Cardiac muscle cell (in vitro differentiated cells and primary cell): ENCODE results near the gene GAMT. TPM values are rescaled to one million over a fixed set of nuclear protein-coding genes. Genes with fewer than 3 reads are reported as not detected.

Experiments used
- DNase-seq, 2 donors: peaks; one replicate each; pipeline versions ENCODE4 v3.0.0 to v3.0.0-alpha.2; 2010 to 2017; ENCODE audit warnings: low read depth in 1 of 2, low spot score in 1 of 2
- H3K27ac ChIP-seq: fragments of 200-600 bp; sonication (generic); 2 replicates; pipeline ENCODE4 v1.5.1; 2016
- H3K27me3 ChIP-seq: fragments of 200-600 bp; sonication (generic); 2 replicates; pipeline ENCODE4 v1.6.0; 2016; ENCODE audit warnings: control low read depth
- H3K36me3 ChIP-seq: fragments of 200-600 bp; sonication (generic); 2 replicates; pipeline ENCODE4 v1.5.1; 2016; ENCODE audit warnings: control low read depth
- H3K4me1 ChIP-seq: fragments of 200-600 bp; sonication (generic); 2 replicates; pipeline ENCODE4 v1.8.1; 2017; ENCODE audit warnings: low read depth, mild to moderate bottlenecking, mixed run types
- H3K4me3 ChIP-seq: fragments of 200-600 bp; sonication (generic); 2 replicates; pipeline ENCODE4 v1.5.1; 2016; ENCODE audit warnings: mild to moderate bottlenecking
- H3K9me3 ChIP-seq: fragments of 200-600 bp; sonication (generic); 2 replicates; pipeline ENCODE4 v1.5.1; 2017; ENCODE audit warnings: low read depth, mild to moderate bottlenecking, control low read depth
- polyA plus RNA-seq: library from polyadenylated mRNA; unstranded; fragments of >200 nt; fragmentation: Nextera tagmentation; extraction: Ambion mirVana; gene quantifications from 2 replicates; pipeline ENCODE4 v1.2.1, GENCODE V29; 2016
- total RNA-seq: library from RNA; depleted of rRNA; stranded (reverse); fragments of >200 nt; gene quantifications from 2 replicates; pipeline ENCODE4 v1.2.3, GENCODE V29; 2016
- TF ChIP-seq, protein P1 (sequence below): IDR thresholded peaks from 2 replicates; pipeline ENCODE4 v1.5.1; 2012; ENCODE audit warnings: low read depth, mild to moderate bottlenecking, low read length

GAMT gene
- total and polyA plus RNA-seq, 2 experiments from 2014 or later, result 180 to 231 TPM

DNA sequence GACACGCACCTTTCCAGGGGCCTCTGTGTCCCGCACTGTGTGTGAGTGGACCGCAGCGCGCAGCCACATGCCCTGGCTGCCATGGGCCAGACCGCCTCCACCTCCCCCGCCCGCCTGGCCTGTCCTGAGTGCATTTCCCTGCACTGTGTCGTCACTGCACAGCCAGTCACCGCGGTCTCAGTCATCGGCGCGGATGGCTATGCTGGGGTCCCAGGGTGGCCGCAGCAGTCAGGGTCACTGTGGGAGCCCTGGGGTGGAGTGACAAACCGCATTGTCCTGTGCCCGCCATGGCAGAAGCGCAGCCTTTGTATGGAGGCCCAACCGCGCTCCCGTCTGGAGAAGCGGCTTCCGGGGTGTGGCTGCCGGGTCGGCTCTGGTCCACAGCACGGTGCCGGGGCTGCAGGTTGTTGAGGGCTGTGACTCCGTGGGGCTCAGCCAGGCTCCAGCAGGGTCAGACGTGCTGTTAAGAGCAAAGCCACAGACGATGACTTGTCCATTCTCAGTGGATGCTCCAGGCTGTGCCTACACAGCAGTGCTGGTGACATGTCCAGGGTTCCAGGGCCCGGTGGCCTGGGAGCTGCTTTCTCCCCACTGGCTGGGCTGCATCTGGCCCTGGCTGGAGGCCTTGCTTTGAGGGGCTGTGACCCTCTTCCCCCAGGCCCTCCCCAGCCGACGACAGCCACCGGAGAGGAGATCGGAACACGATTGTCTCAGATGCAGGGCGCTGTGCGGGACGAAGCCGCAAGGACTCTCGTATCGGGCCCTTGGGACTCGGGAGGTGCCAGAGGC lies 24.0 kb downstream of the GAMT start:
- Histone ChIP-seq H3K4me3 (no peak overlapping the region), H3K27me3 (no peaks in the 10 kb centered on the region), H3K36me3 (peaks cover 15% of the 10 kb centered on the region), H3K9me3 (no peaks in the 10 kb centered on the region), H3K27ac (no peak overlapping the region), H3K4me1 (peaks cover 5% of the 10 kb centered on the region)
- DNase-seq, result no peak
- TF ChIP-seq, protein P1, sequence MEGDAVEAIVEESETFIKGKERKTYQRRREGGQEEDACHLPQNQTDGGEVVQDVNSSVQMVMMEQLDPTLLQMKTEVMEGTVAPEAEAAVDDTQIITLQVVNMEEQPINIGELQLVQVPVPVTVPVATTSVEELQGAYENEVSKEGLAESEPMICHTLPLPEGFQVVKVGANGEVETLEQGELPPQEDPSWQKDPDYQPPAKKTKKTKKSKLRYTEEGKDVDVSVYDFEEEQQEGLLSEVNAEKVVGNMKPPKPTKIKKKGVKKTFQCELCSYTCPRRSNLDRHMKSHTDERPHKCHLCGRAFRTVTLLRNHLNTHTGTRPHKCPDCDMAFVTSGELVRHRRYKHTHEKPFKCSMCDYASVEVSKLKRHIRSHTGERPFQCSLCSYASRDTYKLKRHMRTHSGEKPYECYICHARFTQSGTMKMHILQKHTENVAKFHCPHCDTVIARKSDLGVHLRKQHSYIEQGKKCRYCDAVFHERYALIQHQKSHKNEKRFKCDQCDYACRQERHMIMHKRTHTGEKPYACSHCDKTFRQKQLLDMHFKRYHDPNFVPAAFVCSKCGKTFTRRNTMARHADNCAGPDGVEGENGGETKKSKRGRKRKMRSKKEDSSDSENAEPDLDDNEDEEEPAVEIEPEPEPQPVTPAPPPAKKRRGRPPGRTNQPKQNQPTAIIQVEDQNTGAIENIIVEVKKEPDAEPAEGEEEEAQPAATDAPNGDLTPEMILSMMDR, result no peak

DNA sequence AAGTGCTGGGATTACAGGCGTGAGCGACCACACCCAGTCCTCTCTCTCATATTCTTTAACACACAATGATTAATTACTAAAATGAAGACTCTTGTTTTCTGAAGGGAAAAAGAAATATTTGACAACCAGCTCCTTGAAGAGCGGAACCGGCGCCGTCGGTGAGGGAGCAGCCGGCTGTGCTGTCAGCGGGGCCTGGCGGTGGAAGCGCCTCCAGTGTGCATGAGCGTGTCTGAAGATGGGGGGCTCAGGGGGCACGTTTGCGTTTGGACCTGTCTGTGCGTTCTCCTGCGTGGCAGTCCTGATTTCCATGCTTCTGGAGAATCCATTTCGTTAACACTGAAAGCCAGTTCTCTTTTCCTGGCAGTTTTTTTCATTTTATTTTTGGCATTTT lies 24.9 kb downstream of the GAMT start:
- no peaks in the 10 kb centered on the region for H3K9me3 ChIP-seq
- no peaks in the 10 kb centered on the region for H3K27me3 ChIP-seq
- TF ChIP-seq, protein P1, result no peak
- no peak overlapping the region for H3K4me3 ChIP-seq
- no peak for DNase-seq
- H3K4me1 ChIP-seq, result peaks cover 2% of the 10 kb centered on the region
- peaks cover 18% of the 10 kb centered on the region for H3K36me3 ChIP-seq
- H3K27ac ChIP-seq, result no peak overlapping the region

DNA sequence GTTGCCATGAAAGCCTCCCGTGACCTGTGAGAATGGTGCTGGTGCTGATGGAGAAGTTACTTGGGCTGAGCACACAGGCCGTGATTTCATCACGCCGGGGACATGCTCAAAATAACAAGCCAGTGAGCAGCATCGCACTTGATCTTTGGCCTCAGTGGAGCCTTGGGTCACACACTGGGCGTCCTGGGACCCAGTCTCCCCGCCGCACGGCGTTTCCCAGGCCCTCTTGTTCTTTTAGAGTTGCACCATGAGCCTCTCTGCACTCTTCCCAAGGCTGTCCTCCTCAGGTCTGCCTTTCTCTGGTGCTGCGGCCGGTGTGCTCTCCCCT lies 27.1 kb downstream of the GAMT start:
- Histone ChIP-seq H3K4me3 (no peak overlapping the region), H3K9me3 (no peaks in the 10 kb centered on the region), H3K27ac (peak overlapping the region; percentile 71), H3K27me3 (no peaks in the 10 kb centered on the region), H3K4me1 (peaks cover 3% of the 10 kb centered on the region), H3K36me3 (peaks cover 20% of the 10 kb centered on the region)
- DNase-seq, result no peak
- TF ChIP-seq, protein P1, result no peak

DNA sequence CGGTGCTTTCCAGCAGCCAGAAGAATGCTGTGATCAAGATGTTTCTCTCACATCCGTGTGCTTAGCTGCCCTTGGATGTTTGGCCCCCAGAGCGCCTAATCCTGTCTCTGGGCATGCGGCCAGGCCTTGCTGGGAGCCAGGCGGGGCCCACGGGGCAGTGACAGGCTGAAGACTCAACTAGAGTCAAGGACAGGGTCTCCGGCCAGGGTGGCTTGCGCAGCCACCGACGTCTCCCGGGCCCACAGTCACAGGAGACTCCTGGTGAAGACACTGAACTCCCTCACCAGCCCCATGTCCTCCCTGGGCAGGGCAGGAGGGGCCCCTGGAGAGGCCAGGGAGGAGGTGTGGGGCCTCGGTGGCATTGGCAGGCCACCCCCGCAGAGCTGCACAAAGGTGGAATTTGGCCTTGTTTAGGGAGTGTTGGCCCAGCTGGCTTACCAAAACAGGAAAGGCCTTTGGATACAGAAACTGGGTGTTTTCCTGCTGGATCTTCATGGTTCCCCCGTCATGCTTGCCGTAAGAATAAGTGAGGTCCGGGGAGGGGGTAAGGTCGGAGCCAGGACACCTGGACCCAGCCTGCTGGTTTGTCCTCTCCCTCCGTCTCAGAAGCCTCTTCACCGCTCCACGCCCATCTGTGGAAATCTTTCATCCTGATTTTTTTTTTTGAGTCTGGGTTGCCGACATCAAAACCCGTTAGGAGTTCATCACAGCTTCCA lies 27.6 kb downstream of the GAMT start:
- Histone ChIP-seq H3K27me3 (no peaks in the 10 kb centered on the region), H3K4me1 (peaks cover 3% of the 10 kb centered on the region), H3K36me3 (peaks cover 20% of the 10 kb centered on the region), H3K9me3 (no peaks in the 10 kb centered on the region), H3K4me3 (no peak overlapping the region), H3K27ac (peak overlapping the region; percentile 71)
- TF ChIP-seq, protein P1, result no peak
- peak; percentile 22 to 35 for DNase-seq

DNA sequence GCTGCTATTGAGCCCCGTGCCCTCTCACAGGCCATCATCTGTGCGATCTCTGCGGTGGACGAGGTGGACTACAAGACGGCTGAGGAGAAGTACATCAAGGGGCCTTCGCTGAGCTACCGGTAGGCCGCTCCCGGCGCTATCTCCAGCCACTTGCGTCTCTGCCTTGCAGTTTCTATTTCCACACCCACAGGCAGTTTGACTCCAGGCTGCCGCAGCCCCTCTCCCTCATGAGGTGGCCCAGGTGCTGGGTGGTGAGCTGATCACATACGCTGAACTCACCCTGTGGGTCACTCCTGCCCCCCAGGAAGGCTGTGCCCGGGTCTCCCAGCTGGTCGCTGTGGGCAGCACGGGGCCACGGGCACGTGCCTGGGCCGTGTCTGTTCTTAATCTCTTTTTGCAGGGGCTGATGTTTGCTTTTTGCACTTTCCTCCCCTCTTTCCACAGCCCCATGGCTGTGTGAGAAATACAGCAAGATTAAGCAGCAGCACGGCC lies 28.3 kb downstream of the GAMT start:
- TF ChIP-seq, protein P1, result no peak

More for the DNA sequence above, 28.3 kb downstream of the GAMT start:
- DNase-seq, result no peak
- peaks cover 20% of the 10 kb centered on the region for H3K36me3 ChIP-seq
- H3K27me3 ChIP-seq, result no peaks in the 10 kb centered on the region
- peaks cover 3% of the 10 kb centered on the region for H3K4me1 ChIP-seq
- H3K27ac ChIP-seq, result peak overlapping the region; percentile 71
- H3K9me3 ChIP-seq, result no peaks in the 10 kb centered on the region
- no peak overlapping the region for H3K4me3 ChIP-seq
